Activated CD4-positive, alpha-beta memory T cell treated with anti-CD3 and anti-CD28 coated beads for 36 hours (primary cell): Measurements from ENCODE around the gene AK2. TPM values are rescaled to one million over a fixed set of nuclear protein-coding genes. Genes with fewer than 3 reads are reported as not detected.

ENCODE experiments used
- CTCF ChIA-PET: fragments of 350-600 bp; sonication (Branson Sonifier 250); formaldehyde crosslinking; loops from one replicate; lab custom pipeline; 2021; ENCODE audit warnings: antibody characterized with exemption, inconsistent platforms; lab: Charles Lee
- POLR2A ChIA-PET: fragments of 350-600 bp; sonication (Branson Sonifier 250); formaldehyde crosslinking; loops from one replicate; lab custom pipeline; 2021; ENCODE audit warnings: antibody characterized with exemption; lab: Charles Lee
- DNase-seq: peaks from one replicate; pipeline ENCODE4 v3.0.0-alpha.2; 2020
- H3K27ac Mint-ChIP-seq: one replicate; pipeline ENCODE4 v1.8.0; 2021; ENCODE audit warnings: mixed read lengths
- H3K27me3 Mint-ChIP-seq: one replicate; pipeline ENCODE4 v1.8.0; 2021; ENCODE audit warnings: mixed read lengths
- H3K36me3 Mint-ChIP-seq: one replicate; pipeline ENCODE4 v1.8.0; 2021; ENCODE audit warnings: mixed read lengths
- H3K4me1 Mint-ChIP-seq: one replicate; pipeline ENCODE4 v1.8.0; 2021; ENCODE audit warnings: low read depth, mixed read lengths
- H3K4me3 Mint-ChIP-seq: one replicate; pipeline ENCODE4 v1.8.0; 2021; ENCODE audit warnings: mild to moderate bottlenecking, mixed read lengths
- H3K9me3 Mint-ChIP-seq: one replicate; pipeline ENCODE4 v1.8.0; 2021; ENCODE audit warnings: mixed read lengths
- intact Hi-C: fragments of 100-400 bp; cut with micrococcal nuclease; formaldehyde crosslinking; loops from one replicate; pipeline ENCODE4 v1.15.1; 2023
- total RNA-seq, 2 experiments: library from RNA; stranded (reverse); gene quantifications; one replicate each; pipeline ENCODE4 v1.2.3, GENCODE V29; 2021

The AK2 gene
- total RNA-seq, 2 experiments from 2014 or later: 325 to 328 TPM

DNA sequence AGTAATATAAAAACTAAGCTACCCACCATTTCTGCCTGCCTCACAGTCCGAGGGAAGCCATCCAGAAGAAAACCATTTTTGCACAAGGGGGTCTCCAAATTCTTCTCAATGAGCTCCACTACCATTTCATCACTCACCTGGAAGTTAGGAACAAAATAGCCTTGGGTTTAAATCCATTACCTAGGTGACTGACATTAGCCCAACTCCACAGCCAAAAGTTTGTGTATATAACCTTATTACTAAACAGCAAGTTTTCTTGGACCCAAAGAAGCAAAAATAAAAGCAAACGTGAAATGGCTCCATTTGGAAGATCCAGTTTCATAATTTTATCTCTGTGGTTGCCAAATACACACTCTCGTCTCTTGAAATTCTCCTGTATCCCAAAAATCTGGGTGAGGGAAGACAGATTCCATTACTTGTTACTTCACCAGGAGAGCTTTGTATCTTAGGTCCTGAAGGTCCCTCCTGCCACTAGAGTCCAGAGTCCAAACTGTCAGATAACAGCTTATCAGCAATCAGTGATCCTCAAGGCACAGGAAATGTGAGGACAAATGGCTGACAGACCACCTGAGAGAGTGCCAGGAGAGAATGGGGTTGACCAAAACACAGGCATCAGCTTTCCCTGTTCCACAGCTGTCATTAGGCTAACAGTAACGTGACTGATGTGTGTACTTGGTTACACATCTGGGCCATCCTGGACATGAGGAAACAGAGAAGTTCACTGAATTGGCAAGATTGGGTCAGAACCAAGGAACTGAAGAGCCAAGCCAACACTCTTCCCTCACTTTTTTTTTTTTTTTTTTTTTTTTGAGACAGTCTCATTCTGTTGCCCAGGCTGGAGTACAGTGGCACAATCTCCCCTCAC is 14.9 kb downstream of the AK2 start:
- POLR2A ChIA-PET: interaction anchor here (1.1 kb wide), 1 partner anchor 82 kb away, joined by 3 read pairs; no protein-coding TSS in a partner anchor
- DNase-seq: no peak
- no peak overlapping the region for H3K4me3 Mint-ChIP-seq
- intact Hi-C loops: no loop called here
- peaks cover 54% of the 10 kb centered on the region for H3K4me1 Mint-ChIP-seq
- no peaks in the 10 kb centered on the region for H3K27me3 Mint-ChIP-seq
- CTCF ChIA-PET: interaction anchor here (1.1 to 1.3 kb wide), 2 partner anchors 17 to 88 kb away, joined by 3 to 4 read pairs; no protein-coding TSS in a partner anchor
- H3K36me3 Mint-ChIP-seq: peaks cover 66% of the 10 kb centered on the region
- no peak overlapping the region for H3K27ac Mint-ChIP-seq
- no peaks in the 10 kb centered on the region for H3K9me3 Mint-ChIP-seq

DNA sequence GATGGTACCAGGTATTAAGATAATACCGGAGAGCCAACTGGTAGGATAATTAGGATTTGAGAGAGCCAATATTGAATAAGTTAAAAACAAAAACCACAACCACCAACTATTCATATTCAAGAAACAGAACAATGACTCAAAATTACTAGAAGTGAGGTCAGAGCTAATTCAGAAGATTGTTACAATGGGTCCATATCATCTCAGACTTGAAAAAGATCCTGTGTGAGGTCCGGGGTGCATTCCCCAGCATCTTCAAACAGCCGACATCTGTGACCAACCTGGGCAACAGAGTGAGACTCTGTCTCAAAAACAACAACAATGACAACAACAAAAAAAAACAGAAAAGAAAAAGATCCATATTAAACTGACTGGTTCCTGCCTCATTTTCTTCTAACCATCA is 18.6 kb downstream of the AK2 start:
- Mint-ChIP-seq H3K4me1 (peaks cover 24% of the 10 kb centered on the region), H3K27me3 (no peaks in the 10 kb centered on the region), H3K27ac (peak overlapping the region; percentile 86), H3K36me3 (peaks cover 70% of the 10 kb centered on the region), H3K4me3 (no peak overlapping the region), H3K9me3 (no peaks in the 10 kb centered on the region)
- intact Hi-C loops: no loop called here
- POLR2A ChIA-PET: interaction anchor here (0.8 to 1.7 kb wide), 5 partner anchors 12 to 56 kb away, joined by 3 to 4 read pairs (median 3); partner anchors contain the start of gene RNF19B
- CTCF ChIA-PET: interaction anchor here (0.6 kb wide), 1 partner anchor 78 kb away, joined by 3 read pairs; no protein-coding TSS in a partner anchor
- DNase-seq: peak; percentile 43

DNA sequence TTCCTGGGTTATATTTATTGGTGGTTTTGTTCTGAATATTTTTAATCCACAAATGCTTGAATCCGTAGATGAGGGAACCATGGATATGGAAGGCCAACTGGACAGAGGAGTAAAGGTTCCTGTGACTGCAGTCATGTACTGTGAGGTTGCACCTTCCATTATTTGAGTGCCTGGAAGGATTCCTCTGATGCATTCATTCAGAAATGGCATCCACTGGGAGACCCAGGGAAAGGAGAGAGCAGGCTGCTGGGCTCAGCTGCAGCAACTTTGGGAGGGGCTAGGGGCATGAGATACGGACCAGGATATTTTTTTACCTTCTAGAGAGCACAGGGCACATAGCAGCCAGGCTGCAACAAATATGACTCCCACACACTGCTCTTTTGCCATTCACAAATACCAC is 19.5 kb downstream of the AK2 start:
- Mint-ChIP-seq H3K4me3 (no peak overlapping the region), H3K36me3 (peaks cover 70% of the 10 kb centered on the region), H3K27me3 (no peaks in the 10 kb centered on the region), H3K27ac (no peak overlapping the region), H3K4me1 (peaks cover 17% of the 10 kb centered on the region), H3K9me3 (no peaks in the 10 kb centered on the region)
- ChIA-PET POLR2A (interaction anchor here (0.6 to 1.7 kb wide), 5 partner anchors 12 to 496 kb away, joined by 3 to 6 read pairs (median 4); no protein-coding TSS in a partner anchor), CTCF (interaction anchor here (0.6 kb wide), 1 partner anchor 57 kb away, joined by 3 read pairs; no protein-coding TSS in a partner anchor)
- no peak for DNase-seq
- intact Hi-C loops: no loop called here

DNA sequence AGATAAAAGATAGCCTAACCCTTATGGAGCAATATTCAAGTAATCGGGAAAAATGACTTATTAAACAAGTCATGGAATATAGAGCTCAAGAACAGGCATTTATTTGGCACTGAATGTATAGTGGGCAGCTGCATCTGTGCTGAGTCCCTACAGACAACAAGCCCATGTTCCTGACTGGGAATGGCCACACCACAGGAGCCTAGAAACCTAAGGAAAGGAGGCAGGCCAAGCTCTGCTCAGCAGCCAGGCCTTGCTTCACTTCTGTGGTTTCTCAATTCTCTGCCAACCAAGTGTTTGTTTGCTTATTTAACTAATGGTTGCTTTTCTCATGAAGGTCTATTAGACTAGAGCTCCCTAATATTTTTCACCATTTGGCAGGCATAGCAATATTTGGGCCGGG is 21.5 kb downstream of the AK2 start:
- POLR2A ChIA-PET: interaction anchor here (1.0 to 1.2 kb wide), 2 partner anchors 10 to 23 kb away, joined by 3 read pairs; no protein-coding TSS in a partner anchor
- DNase-seq: no peak
- H3K36me3 Mint-ChIP-seq: peaks cover 74% of the 10 kb centered on the region
- no peaks in the 10 kb centered on the region for H3K27me3 Mint-ChIP-seq
- H3K27ac Mint-ChIP-seq: no peak overlapping the region
- H3K9me3 Mint-ChIP-seq: no peaks in the 10 kb centered on the region
- CTCF ChIA-PET: interaction anchor here (1.7 to 2.1 kb wide), 3 partner anchors 40 to 81 kb away, joined by 4 to 9 read pairs (median 5); no protein-coding TSS in a partner anchor
- H3K4me3 Mint-ChIP-seq: no peak overlapping the region
- intact Hi-C loops: no loop called here
- H3K4me1 Mint-ChIP-seq: peaks cover 26% of the 10 kb centered on the region

DNA sequence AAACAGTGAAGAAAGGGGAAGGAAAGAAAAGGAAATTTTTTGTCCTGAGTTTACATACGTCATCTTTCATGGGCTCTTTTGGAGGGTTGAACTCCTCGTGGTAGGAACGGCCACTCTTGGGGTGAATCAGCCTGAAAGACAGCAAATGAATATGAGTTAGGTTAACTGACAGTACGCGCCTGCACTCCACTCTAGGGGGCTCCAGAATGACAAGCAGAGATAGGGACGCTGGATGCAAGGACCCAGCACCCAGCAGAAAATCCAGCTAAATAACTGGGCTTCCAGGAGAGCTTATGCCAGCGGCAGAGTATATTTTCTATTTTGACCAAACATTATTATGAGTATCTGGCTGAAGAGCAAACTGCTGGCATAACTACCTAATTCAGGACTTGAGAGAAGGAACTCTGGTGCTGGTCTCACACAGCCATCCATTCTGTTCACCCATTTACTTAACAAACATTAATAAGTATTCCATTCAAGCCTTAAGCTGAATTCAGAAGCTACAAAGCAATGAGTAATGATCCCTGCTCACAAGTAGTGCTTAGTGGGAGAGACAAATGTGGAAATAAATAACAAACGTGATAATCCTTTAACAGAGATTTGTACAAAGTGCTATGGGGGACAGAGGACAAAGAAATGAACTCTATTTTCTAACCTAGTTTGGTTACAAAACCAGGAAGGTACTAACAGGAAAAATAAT is 22.1 kb downstream of the AK2 start:
- POLR2A ChIA-PET: interaction anchor here (1.0 to 1.2 kb wide), 2 partner anchors 10 to 22 kb away, joined by 3 read pairs; no protein-coding TSS in a partner anchor
- Mint-ChIP-seq H3K27ac (no peak overlapping the region), H3K9me3 (no peaks in the 10 kb centered on the region), H3K27me3 (no peaks in the 10 kb centered on the region), H3K4me1 (peaks cover 26% of the 10 kb centered on the region), H3K36me3 (peaks cover 74% of the 10 kb centered on the region), H3K4me3 (no peak overlapping the region)
- CTCF ChIA-PET: interaction anchor here (1.7 to 2.1 kb wide), 3 partner anchors 40 to 81 kb away, joined by 4 to 9 read pairs (median 5); no protein-coding TSS in a partner anchor
- DNase-seq: no peak
- intact Hi-C loops: no loop called here

DNA sequence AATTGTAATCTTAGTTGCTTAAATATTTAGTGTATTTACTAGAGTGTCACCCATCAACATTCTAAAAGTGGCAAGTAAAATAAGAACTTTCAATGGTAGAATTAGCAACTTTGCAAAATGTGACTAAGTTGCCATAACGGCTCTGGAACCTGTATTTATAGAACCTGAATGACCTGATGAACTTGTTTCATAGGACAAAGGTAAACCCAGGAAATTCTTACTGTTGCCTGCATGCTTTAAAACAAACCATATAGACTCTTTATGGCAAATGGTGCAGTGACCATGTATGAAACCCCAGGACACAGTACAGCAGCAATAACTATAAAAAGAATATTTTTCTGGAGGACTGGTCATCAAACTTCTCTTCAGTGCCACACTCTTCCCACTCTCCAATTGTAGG is 22.9 kb downstream of the AK2 start:
- POLR2A ChIA-PET: no interaction called here
- H3K9me3 Mint-ChIP-seq: no peaks in the 10 kb centered on the region
- intact Hi-C loops: no loop called here
- no peaks in the 10 kb centered on the region for H3K27me3 Mint-ChIP-seq
- no peak overlapping the region for H3K4me3 Mint-ChIP-seq
- H3K27ac Mint-ChIP-seq: no peak overlapping the region
- no peak for DNase-seq
- H3K36me3 Mint-ChIP-seq: peaks cover 69% of the 10 kb centered on the region
- CTCF ChIA-PET: interaction anchor here (1.8 to 2.1 kb wide), 2 partner anchors 43 to 80 kb away, joined by 4 to 5 read pairs; no protein-coding TSS in a partner anchor
- peaks cover 20% of the 10 kb centered on the region for H3K4me1 Mint-ChIP-seq

DNA sequence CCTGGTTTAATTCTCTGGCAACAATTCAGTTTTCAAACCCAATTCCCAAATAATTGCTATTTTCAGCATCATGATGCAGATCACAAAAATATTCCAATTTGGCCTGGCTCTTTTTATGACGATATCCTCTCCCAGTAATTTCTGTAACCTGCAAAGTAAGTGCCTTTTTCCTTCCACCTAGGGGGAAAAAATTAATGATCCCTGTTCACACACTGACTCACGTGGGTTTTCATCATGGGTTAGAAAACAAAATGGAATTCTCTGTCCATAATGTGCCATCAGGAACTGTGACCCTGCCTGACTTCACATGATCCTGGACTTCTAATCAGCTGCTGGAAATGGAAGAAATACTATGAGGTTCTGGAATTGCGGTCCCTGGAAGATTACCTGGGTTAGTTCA is 24.5 kb downstream of the AK2 start:
- no peak overlapping the region for H3K27ac Mint-ChIP-seq
- no peak for DNase-seq
- H3K27me3 Mint-ChIP-seq: no peaks in the 10 kb centered on the region
- ChIA-PET POLR2A (no interaction called here), CTCF (no interaction called here)
- H3K36me3 Mint-ChIP-seq: peaks cover 63% of the 10 kb centered on the region
- no peaks in the 10 kb centered on the region for H3K9me3 Mint-ChIP-seq
- no peak overlapping the region for H3K4me3 Mint-ChIP-seq
- intact Hi-C loops: no loop called here
- H3K4me1 Mint-ChIP-seq: peaks cover 10% of the 10 kb centered on the region

DNA sequence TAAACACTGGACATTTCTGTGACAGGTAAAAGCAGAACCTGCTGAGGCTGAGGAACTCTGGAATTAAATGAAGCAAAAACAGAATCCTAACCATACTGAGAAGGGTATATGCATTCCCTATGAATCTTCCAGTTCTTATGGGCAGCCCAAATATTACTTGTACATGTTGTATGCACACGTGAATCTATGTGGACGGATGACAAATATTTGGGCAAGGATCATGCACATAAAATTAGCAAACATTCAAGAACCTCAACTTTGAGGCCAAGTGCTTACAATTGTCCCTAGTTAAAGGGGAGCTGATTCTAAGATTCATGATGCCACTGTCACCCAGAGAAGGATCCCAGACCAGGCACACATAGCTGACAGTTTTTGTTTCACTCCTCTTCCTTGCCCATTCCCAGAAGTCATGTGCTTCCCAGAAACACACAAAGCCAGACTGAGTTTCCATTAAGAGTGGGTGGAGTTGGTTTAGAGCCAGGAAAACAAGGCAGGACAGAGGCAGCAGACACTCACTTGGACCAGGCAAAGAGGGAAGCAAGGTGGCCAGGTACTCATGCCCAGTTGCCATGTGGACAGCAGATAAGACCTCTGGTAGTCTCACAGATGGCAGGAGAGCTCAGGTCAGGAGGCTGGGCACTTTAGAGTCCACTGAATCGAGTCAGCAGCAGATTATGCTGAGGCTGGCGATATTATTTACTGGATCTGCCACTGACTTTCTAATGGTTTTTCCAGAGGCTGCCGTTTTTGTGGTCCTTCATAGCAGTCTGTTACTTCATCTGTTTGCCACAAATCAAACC is 25.6 kb downstream of the AK2 start:
- intact Hi-C loops: no loop called here

DNA sequence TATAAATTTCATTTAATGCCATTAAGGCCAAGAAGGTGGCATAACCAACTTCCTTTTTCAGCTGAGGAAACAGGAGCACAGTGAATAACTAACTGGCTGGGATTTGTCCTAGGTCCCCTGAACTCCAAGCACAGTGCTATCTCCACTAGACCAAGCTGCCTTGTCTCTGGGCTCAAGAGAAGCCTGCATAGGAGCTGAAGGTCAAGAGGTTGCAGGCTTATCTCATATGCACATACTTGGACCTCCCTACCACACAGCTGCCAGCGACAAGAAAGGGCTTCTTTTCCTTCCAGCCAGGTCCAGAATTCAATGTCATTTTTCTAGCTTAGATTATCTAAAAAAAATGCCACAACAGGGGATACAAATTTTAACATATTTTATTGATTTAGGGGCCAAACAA is 27.1 kb downstream of the AK2 start:
- H3K4me3 Mint-ChIP-seq: no peak overlapping the region
- no peaks in the 10 kb centered on the region for H3K27me3 Mint-ChIP-seq
- intact Hi-C loops: no loop called here
- CTCF ChIA-PET: interaction anchor here (0.7 to 1.8 kb wide), 3 partner anchors 46 to 1330 kb away, joined by 3 to 13 read pairs (median 7); no protein-coding TSS in a partner anchor
- peaks cover 63% of the 10 kb centered on the region for H3K36me3 Mint-ChIP-seq
- peaks cover 29% of the 10 kb centered on the region for H3K4me1 Mint-ChIP-seq
- no peaks in the 10 kb centered on the region for H3K9me3 Mint-ChIP-seq
- POLR2A ChIA-PET: interaction anchor here (1.5 kb wide), 1 partner anchor 29 kb away, joined by 4 read pairs; no protein-coding TSS in a partner anchor
- DNase-seq: no peak
- no peak overlapping the region for H3K27ac Mint-ChIP-seq

More for the DNA sequence above, 25.6 kb downstream of the AK2 start:
- no peak for DNase-seq
- H3K27ac Mint-ChIP-seq: no peak overlapping the region
- ChIA-PET POLR2A (no interaction called here), CTCF (no interaction called here)
- H3K4me3 Mint-ChIP-seq: no peak overlapping the region
- H3K36me3 Mint-ChIP-seq: peaks cover 68% of the 10 kb centered on the region
- no peaks in the 10 kb centered on the region for H3K27me3 Mint-ChIP-seq
- peaks cover 15% of the 10 kb centered on the region for H3K4me1 Mint-ChIP-seq
- no peaks in the 10 kb centered on the region for H3K9me3 Mint-ChIP-seq

DNA sequence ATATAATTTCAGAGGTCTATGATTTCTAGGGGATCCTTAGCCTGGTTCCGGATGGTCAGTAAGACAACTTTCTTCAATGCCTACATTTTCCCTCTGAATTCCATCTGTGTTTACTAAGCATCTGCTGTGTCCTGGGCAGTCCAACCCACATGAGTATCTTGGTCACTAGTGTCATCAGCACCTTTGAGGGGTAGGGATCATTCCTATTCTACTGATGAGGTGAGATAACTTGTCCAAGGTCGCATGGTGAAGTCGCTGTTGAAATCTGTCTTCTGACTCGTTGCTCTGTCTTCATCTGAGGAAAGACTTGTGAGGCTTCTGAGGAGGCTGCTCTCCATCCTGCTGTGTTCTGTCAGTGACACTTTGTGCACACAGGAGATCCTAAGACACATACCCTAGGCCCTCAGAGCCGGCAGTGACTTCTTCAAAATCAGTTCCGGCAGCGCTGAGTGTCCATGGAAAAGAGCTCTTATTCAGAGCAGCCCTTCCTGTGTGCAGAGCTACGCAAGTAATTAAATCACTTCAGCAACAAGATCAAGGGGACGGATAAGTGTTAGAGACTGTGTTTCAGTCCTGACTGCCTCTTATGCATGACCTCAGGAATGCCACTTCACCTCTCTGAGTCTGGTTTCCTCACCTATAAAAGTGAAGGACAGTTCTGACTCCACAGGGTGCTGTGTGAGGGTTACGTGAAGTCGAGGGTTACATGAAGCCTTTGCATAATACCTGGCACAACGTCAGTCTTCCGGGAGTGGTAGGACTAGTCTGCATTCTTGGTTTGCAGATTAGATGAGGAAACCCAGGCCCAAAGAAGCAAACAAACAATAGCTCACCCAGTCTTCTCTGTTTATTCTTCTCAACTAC is 28.4 kb downstream of the AK2 start:
- Mint-ChIP-seq H3K4me1 (peaks cover 35% of the 10 kb centered on the region), H3K36me3 (peaks cover 57% of the 10 kb centered on the region), H3K27ac (no peak overlapping the region), H3K9me3 (no peaks in the 10 kb centered on the region), H3K27me3 (no peaks in the 10 kb centered on the region), H3K4me3 (no peak overlapping the region)
- ChIA-PET CTCF (interaction anchor here (1.3 to 1.8 kb wide), 4 partner anchors 47 to 76 kb away, joined by 5 to 14 read pairs (median 10); no protein-coding TSS in a partner anchor), POLR2A (interaction anchor here (0.6 to 1.5 kb wide), 3 partner anchors 22 to 106 kb away, joined by 3 to 4 read pairs (median 3); no protein-coding TSS in a partner anchor)
- intact Hi-C loops: no loop called here
- DNase-seq: no peak
